Stimulated activated effector memory CD8-positive, alpha-beta T cell treated with anti-CD3 and anti-CD28 coated beads, Interleukin-12 subunit alpha, Interleukin-12 subunit beta, amount 100 ng/mL, for 72 hours (primary cell): ENCODE data around the gene GABPB1.

Source experiments
- ATAC-seq: fragments of 150-1000 bp; cut with Tn5 transposase; 2 replicates; pipeline ENCODE4 v1.10.0; 2021
- DNase-seq, 2 donors: peaks; one replicate each; pipeline ENCODE4 v3.0.0; 2021 to 2022; ENCODE audit warnings: low spot score in 2 of 2
- H3K27ac Mint-ChIP-seq: one replicate; pipeline ENCODE4 v1.8.0; 2022; ENCODE audit warnings: mild to moderate bottlenecking, mixed read lengths
- H3K36me3 Mint-ChIP-seq: one replicate; pipeline ENCODE4 v1.8.0; 2022; ENCODE audit warnings: mild to moderate bottlenecking, mixed read lengths
- H3K4me1 Mint-ChIP-seq: one replicate; pipeline ENCODE4 v1.8.0; 2022; ENCODE audit warnings: mixed read lengths
- H3K4me3 Mint-ChIP-seq: one replicate; pipeline ENCODE4 v1.8.0; 2022; ENCODE audit warnings: mild to moderate bottlenecking, mixed read lengths
- H3K9me3 Mint-ChIP-seq: one replicate; pipeline ENCODE4 v1.8.0; 2022; ENCODE audit warnings: mixed read lengths

Gene GABPB1

DNA sequence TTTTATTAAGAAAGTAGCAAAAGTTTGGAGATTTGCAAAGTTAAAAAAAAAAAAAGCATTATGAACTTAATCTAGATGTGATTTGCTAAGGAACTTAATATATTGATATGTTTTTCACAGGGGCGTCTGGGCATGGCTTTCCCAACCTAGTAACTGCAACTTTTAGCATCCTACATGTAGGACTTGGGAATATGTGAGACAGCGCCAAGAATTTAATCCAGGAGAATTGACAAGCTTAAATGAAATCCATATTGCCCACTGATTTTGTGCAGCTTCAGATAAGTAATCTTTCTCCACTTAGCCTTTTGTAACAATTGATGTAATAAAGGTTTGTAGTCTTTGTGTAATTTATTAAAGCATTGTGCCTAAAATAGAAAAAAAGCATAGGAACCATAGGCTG, 982 bp upstream of the GABPB1 start:
- ATAC-seq, result no peak
- no peaks in the 10 kb centered on the region for H3K9me3 Mint-ChIP-seq
- H3K27ac Mint-ChIP-seq, result peak overlapping the region; percentile 97
- peaks cover 30% of the 10 kb centered on the region for H3K4me1 Mint-ChIP-seq
- H3K36me3 Mint-ChIP-seq, result peaks cover 95% of the 10 kb centered on the region
- no peak for DNase-seq
- H3K4me3 Mint-ChIP-seq, result peak overlapping the region; percentile 69

DNA sequence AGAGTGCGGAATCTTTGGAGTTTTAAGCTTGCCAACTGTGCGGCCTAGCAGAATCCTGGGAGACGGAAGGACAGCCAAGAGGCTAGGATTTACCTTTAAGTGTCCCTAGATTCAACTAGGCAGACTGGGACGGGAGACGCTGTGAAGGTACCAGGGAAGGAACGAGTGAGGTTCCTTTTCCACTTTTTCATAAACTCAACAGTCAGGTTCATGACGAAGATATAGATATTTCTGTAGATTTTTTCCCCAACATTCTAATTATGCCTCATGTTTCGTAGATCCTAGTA, 564 bp upstream of the GABPB1 start:
- no peak for ATAC-seq
- H3K4me3 Mint-ChIP-seq, result peak overlapping the region; percentile 69
- peaks cover 34% of the 10 kb centered on the region for H3K4me1 Mint-ChIP-seq
- no peak for DNase-seq
- H3K36me3 Mint-ChIP-seq, result peaks cover 94% of the 10 kb centered on the region
- no peaks in the 10 kb centered on the region for H3K9me3 Mint-ChIP-seq
- peak overlapping the region; percentile 97 for H3K27ac Mint-ChIP-seq

DNA sequence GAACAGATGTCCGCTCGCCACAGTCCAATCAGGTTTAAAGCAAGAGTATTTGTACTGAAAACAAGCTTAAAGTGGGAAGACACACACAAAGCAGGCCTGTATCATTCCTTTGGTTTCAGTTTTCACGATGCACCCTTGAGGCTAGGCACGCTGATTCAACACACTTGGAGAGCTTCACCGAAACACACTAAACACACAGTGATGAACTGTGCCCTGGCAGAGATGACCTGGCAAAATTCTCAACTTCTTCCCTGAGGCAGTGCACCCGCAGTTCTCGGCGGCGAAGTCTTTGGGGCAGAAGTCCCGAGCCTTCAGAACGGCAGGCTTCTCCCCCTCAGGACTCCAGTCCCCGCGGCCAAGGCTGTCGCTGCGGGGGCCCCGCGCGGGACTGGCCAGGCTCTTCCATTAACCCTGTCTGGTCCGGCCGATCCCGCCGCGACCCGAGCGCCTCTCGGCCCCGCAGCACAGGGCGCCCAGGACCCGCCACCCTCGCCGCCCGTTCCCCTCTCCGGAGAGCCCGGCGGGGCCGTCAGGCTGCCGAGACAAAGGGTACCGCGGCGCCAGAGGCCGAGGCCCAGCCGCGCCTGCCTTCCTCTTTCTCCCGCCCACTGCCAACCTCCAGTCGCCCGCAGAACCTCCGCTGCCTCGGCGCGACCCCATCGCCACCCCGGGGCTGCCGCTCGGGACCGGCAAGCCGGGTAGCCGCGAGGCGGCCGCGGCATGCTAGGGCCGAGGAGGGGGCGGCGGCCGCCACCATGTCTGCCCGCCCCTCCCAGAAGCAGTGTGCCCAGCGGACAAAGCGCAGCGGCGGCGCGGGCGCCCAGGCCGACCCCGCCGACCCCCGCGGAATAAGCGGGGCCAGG, 792 bp downstream of the GABPB1 start:
- Mint-ChIP-seq H3K4me1 (peaks cover 45% of the 10 kb centered on the region), H3K27ac (peak overlapping the region; percentile 97), H3K9me3 (no peaks in the 10 kb centered on the region), H3K4me3 (peak overlapping the region; percentile 69), H3K36me3 (peaks cover 84% of the 10 kb centered on the region)
- ATAC-seq (peak; percentile 66), DNase-seq (peak; percentile 38 to 81)

DNA sequence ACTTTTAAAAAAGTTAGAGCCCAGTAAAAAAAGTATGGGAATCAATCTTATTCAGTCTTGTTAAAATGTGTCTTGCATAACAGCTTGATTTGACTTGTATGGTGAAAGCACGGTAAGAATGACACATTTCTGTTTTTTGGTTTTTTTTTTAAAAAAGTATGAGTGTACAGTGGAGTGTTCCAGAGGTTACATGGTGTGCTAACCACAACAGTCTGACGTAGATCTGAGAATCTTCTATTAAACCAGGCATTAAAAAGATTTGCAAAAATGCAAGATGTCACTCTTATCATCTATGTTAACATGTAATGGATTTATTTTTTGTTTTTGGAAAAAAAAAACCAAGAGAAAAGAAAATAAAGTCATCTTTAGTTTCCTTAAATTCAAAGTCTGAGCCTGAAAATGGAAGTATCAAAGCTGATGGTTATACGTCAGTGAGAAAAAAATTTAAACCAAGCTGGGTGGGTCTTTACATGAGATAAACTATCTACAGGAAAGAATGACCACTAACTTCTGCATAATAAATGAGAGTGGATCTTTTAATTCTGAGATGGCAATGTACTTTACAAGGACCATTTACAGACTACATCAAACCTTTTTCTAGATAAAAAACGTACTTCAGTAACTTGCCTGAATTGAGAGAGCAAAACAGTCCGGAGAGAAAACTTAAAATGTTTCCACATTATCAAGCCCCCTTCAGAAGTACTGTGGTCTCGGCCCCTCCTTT, 1.6 kb downstream of the GABPB1 start:
- DNase-seq (no peak), ATAC-seq (peak; percentile 75)
- Mint-ChIP-seq H3K4me1 (peaks cover 47% of the 10 kb centered on the region), H3K27ac (peak overlapping the region; percentile 97), H3K36me3 (peaks cover 79% of the 10 kb centered on the region), H3K4me3 (peak overlapping the region; percentile 69), H3K9me3 (no peaks in the 10 kb centered on the region)

DNA sequence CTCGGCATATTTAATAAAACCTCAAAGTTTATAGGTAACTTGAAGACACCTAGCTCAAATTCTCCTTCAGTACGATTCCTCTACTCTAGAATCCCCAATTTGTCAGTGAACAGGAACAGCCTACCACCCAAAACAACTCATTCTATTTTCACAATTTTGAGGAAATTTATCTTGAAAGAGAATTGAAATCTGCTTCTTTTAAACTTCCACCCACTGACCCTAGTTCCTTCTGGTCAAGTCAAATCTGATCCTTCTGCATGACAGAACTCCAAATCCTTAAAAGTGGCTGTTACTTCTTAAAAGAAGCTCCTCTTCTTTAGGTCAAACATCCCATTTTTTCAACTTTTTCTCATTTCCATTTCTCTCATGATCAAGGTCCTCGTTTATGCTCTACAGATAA, 4.4 kb downstream of the GABPB1 start:
- peaks cover 78% of the 10 kb centered on the region for H3K36me3 Mint-ChIP-seq
- peak overlapping the region; percentile 97 for H3K27ac Mint-ChIP-seq
- peak overlapping the region; percentile 69 for H3K4me3 Mint-ChIP-seq
- no peak for ATAC-seq
- no peak for DNase-seq
- H3K4me1 Mint-ChIP-seq, result peaks cover 45% of the 10 kb centered on the region
- no peaks in the 10 kb centered on the region for H3K9me3 Mint-ChIP-seq

DNA sequence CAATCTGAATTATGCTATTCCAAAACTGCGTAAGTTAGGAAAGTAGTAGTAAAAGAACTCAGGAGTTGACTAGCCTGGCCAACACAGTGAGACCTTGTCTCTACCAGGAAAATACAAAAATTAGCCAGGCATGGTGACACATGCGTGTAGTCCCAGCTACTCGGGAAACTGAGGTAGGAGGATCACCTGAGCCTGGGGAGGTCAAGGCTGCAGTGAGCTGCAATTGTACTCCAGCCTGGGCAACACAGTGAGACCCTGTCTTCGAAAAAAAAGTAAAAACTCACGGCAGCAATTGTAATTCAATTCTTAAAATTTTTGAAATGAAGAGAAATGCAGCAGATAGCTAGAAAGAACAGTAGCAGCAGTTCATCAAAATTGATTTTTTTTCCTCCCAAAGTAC, 9.7 kb downstream of the GABPB1 start:
- Mint-ChIP-seq H3K4me1 (peaks cover 49% of the 10 kb centered on the region), H3K4me3 (no peak overlapping the region), H3K9me3 (no peaks in the 10 kb centered on the region), H3K36me3 (peaks cover 49% of the 10 kb centered on the region), H3K27ac (no peak overlapping the region)
- DNase-seq (no peak), ATAC-seq (no peak)

DNA sequence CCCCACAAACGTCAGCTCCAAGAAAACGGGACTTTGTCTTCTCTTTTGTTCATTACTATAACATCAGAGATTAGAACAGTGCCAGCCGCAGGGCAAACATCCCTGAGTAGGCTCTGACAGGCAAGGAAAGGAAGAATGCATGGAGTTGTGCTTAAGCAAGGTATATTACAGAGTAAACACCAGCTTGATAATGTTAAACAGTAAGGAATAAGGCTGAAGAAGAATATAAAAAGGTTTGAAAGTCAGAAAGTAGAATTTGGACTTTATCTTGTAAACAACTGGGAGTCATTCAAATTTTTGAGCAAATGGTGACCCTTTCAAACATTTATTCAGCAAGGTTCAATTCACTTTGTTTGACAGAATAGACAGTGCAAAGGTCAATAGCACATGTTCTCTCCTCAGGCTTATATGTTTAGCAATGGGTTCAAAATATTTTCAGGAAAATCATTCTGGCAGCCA, 11.0 kb downstream of the GABPB1 start:
- no peak overlapping the region for H3K27ac Mint-ChIP-seq
- H3K9me3 Mint-ChIP-seq, result no peaks in the 10 kb centered on the region
- peaks cover 53% of the 10 kb centered on the region for H3K36me3 Mint-ChIP-seq
- ATAC-seq (no peak), DNase-seq (no peak)
- peaks cover 46% of the 10 kb centered on the region for H3K4me1 Mint-ChIP-seq
- no peak overlapping the region for H3K4me3 Mint-ChIP-seq

DNA sequence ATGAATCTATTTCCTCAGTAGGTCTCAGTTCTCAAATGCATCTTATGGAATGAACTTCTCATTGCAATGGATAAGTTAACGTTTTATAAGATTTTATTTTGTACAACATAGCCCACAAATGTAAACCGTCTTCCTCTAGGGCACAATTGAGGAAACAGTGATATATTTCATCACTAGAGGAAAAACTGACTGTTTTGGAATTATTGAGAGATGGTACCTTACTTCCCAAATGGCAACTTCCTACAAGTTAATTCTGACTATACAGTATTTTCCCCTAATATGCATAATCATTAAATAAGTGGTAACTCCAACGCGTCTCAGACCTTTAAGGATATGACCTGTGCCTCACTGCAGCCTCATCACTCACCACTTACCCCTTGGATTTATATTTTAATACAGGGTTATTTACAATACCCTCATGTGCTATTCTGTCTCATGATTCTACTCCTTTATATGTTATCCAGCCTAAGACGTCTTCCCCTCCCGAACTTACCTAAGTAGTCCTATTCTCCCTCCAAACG, 13.3 kb downstream of the GABPB1 start:
- no peak overlapping the region for H3K27ac Mint-ChIP-seq
- no peaks in the 10 kb centered on the region for H3K9me3 Mint-ChIP-seq
- ATAC-seq, result no peak
- H3K4me3 Mint-ChIP-seq, result no peak overlapping the region
- DNase-seq, result no peak
- peaks cover 53% of the 10 kb centered on the region for H3K36me3 Mint-ChIP-seq
- H3K4me1 Mint-ChIP-seq, result peaks cover 37% of the 10 kb centered on the region

DNA sequence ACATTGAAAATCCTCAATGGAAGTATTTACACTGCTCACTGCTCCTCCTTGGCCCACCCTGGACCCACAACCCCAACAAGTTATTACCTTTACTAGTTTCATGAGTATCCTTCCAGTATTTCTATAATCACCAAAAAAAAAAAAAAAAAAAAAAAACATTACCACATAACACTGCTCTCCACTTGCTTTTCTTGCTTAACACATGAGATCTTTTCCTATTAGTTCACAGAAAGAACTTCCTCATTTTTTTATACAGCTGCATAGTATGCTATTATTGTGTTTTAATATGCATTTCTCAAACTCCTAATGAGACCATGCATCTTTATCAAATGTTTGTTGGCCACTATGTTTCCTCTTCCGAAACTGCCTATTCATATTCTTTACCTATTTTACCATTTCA, 14.6 kb downstream of the GABPB1 start:
- Mint-ChIP-seq H3K4me3 (no peak overlapping the region), H3K9me3 (no peaks in the 10 kb centered on the region), H3K4me1 (peaks cover 29% of the 10 kb centered on the region), H3K27ac (no peak overlapping the region), H3K36me3 (peaks cover 47% of the 10 kb centered on the region)
- no peak for ATAC-seq
- no peak for DNase-seq

DNA sequence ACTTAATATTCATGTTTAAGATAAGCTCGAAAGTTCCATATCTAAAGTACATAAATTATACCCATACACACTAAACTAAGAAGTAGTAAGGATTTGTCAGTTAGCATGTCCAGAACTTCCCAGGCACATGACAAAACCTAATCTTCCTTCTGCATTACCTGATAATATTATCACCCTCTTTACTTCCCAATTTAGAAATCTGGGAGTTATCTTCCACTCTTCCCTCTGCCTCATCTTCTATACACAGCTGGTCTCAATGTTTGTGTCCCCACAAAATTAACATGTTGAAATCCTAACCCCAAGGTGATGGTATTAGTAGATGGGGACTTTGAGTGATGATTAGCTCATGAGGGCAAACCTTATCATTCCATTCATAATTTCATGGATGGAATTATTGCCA, 15.3 kb downstream of the GABPB1 start:
- Mint-ChIP-seq H3K36me3 (peaks cover 43% of the 10 kb centered on the region), H3K9me3 (no peaks in the 10 kb centered on the region), H3K4me1 (peaks cover 29% of the 10 kb centered on the region), H3K27ac (no peak overlapping the region), H3K4me3 (no peak overlapping the region)
- DNase-seq (no peak), ATAC-seq (no peak)

DNA sequence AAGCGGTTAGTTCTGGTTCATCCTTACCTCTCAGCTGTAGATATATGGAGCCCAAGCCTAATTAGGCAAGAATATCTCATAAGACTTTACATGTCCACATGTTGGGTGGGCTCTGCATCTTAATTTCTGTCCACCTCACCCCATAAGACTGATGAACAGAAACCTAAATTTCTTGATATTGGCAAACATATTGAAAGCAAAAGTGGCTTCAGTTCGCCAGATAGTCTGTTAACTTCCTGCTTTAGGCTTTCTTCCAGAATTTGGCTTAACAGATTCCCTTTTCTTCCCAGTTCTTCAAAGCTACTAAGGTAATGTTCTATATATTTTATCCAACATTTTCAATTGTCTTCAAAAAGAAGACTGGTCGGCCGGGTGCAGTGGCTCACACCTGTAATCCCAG, 19.7 kb downstream of the GABPB1 start:
- ATAC-seq (no peak), DNase-seq (no peak)
- Mint-ChIP-seq H3K4me3 (no peak overlapping the region), H3K27ac (no peak overlapping the region), H3K9me3 (no peaks in the 10 kb centered on the region), H3K4me1 (peaks cover 24% of the 10 kb centered on the region), H3K36me3 (peaks cover 28% of the 10 kb centered on the region)

DNA sequence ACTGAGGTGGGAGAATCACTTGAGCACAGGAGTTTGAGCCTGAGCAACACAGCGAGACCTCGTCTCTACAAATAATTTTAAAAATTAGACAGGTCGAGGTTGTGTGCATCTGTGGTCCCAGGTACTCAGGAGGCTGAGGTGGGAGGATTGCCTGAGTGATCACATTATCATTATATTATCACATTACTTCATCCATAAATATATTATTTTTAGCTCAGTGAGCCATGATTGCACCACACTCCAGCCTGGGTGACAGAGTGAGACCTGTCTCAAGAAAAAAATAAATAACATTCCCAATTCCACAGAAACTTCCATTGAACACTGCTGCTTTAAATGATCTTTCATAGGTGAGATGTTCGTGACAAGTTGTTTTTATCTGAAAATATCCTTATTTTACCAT, 21.8 kb downstream of the GABPB1 start:
- no peaks in the 10 kb centered on the region for H3K9me3 Mint-ChIP-seq
- ATAC-seq (no peak), DNase-seq (no peak)
- H3K4me3 Mint-ChIP-seq, result no peak overlapping the region
- peaks cover 20% of the 10 kb centered on the region for H3K4me1 Mint-ChIP-seq
- H3K27ac Mint-ChIP-seq, result no peak overlapping the region
- peaks cover 16% of the 10 kb centered on the region for H3K36me3 Mint-ChIP-seq

DNA sequence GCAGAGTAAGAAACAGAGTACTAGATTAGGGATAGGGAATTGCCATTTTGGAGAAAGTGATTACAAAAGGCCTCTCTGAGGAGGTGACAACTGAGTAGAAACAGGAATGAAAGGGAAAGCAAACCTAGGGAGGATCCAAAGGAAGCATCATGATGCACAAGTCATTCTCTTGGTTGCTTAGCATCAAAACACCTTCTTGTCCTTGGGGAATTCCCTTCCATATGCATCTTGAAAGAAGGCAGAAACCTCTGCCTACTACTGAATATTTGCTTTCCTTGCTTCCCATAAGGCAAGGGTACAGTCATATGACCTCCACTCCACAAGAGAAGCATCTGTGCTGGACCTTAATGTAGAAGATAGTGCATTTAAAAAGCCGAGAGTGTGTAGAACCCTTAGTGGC, 24.1 kb downstream of the GABPB1 start:
- DNase-seq (no peak), ATAC-seq (peak; percentile 46)
- peaks cover 25% of the 10 kb centered on the region for H3K4me1 Mint-ChIP-seq
- peaks cover 2% of the 10 kb centered on the region for H3K36me3 Mint-ChIP-seq
- no peaks in the 10 kb centered on the region for H3K9me3 Mint-ChIP-seq
- no peak overlapping the region for H3K27ac Mint-ChIP-seq
- H3K4me3 Mint-ChIP-seq, result no peak overlapping the region

DNA sequence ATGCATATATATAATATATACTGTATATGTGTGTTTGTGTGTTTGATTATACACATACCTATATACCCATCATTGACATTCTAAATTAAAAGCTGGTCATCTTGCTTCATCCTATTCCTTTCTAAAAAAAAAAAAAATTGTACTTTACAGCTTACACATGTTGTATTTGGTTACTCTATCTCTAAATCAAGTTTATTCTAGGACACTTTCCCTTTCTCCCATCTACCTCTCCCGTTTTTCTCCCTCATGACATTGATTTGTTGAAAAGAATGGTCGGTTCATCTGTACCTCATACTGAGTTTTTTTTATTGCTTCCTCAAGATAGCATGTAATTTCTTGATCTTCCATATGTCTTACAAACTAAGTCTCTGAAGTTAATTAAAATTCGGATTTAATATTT, 26.9 kb downstream of the GABPB1 start:
- DNase-seq (no peak), ATAC-seq (no peak)
- Mint-ChIP-seq H3K4me1 (peaks cover 26% of the 10 kb centered on the region), H3K27ac (no peak overlapping the region), H3K9me3 (no peaks in the 10 kb centered on the region), H3K4me3 (no peak overlapping the region), H3K36me3 (peaks cover 11% of the 10 kb centered on the region)

DNA sequence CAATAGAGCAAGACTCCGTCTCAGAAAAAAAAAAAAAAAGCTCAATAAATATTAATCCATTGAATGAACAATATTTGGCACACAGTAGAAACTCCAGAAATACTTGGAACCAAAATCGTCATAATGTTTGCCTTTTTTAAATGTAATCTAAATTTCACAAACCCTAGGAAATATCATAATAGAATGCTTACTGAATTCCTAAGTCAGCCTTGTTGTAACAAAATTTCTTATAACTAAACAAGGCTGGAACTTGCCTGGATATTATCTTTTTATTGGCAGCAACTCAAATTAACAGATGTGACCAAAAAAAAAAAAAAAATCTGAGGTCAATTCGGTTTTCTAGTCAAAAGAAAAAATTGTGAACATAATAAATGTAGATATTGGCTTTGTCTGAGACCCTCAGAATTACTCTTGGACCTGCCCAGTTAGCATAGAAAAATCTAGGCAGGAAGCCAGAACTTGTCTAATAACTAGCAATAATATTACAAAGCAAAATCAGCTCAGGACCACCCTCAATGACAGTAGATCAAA, 33.3 kb downstream of the GABPB1 start:
- Mint-ChIP-seq H3K4me3 (no peak overlapping the region), H3K36me3 (peaks cover 11% of the 10 kb centered on the region), H3K27ac (no peak overlapping the region), H3K4me1 (peaks cover 21% of the 10 kb centered on the region), H3K9me3 (no peaks in the 10 kb centered on the region)
- DNase-seq (no peak), ATAC-seq (no peak)

DNA sequence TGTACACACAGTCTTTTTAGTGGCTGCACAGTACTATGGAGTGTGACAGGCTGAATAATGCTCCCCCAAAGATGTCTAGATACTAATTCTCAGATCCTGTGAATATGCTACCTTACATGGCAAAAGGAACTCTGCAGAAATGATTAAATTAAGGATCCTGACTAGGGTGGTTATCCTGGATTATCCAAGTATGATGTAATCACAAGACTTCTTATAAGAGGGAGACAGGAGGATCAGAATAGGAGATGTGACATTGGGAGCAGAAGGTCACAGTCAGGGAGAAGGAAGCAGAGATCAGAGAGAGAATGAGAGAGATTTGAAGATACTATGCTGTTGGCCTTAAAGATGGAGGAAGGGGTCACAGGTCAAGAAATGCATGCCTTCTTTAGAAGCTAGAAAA, 34.5 kb downstream of the GABPB1 start:
- peak overlapping the region; percentile 82 for H3K27ac Mint-ChIP-seq
- peaks cover 21% of the 10 kb centered on the region for H3K4me1 Mint-ChIP-seq
- DNase-seq (no peak), ATAC-seq (no peak)
- peaks cover 9% of the 10 kb centered on the region for H3K36me3 Mint-ChIP-seq
- H3K9me3 Mint-ChIP-seq, result no peaks in the 10 kb centered on the region
- no peak overlapping the region for H3K4me3 Mint-ChIP-seq
